ENCODE results near the gene KIF5B.
A peak's percentile ranks its signal among the peaks of the same experiment; 100 is the strongest.

KIF5B gene

DNA sequence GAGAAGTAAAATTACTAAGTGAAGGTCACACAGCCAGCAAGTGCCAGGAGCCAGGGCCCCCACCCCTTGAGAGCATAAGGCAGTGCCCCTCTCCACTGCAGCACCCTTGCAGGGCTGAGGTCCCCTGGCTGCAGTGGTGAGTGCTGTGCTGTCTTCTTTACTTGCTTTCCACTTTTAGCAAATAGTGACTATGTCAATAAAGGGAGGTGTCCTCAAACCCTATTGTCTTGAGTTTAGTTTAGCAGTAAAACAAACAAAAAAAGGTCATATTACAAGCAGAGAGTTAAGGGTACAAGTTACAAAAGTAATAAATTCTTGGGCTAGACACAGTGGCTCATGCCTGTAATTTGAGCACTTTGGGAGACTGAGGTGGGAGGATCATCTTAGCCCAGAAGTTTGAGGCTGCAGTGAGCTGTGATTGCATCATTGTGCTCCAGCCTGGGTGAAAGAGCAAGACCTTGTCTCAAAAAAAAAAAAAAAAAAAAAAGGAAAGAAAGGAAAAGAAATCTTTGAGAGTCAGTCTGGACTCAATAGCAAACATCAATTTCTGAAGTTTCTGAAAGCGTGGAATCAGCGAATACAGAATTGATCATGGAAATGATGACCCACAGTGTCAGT lies 39.0 kb upstream of the KIF5B start:
- H3K4me3 ChIP-seq (replicated peaks in 1 of 2; ENCODE audit: low read depth in 2 of 2, low read length in 2 of 2) = no peak overlapping the region
- DNase-seq (ENCODE audit: low read depth in 2 of 2) = peak; percentile 4 to 7
- no peak for TF ChIP-seq CTCF (IDR thresholded peaks at IDR 0.05; ENCODE audit: low read depth, low read length)

- no peak overlapping the region for H3K4me3 ChIP-seq (replicated peaks in 1 of 2; ENCODE audit: low read depth in 2 of 2, low read length in 2 of 2)
- TF ChIP-seq CTCF (IDR thresholded peaks at IDR 0.05; ENCODE audit: low read depth, low read length) = no peak
- DNase-seq (ENCODE audit: low read depth in 2 of 2) = no peak
These were observed 37.4 kb upstream of the KIF5B start for GRCh38 chr10:32093650-32094049.

- no peak for DNase-seq (ENCODE audit: low read depth in 2 of 2)
- H3K4me3 ChIP-seq (replicated peaks in 1 of 2; ENCODE audit: low read depth in 2 of 2, low read length in 2 of 2) = no peak overlapping the region
- TF ChIP-seq CTCF (IDR thresholded peaks at IDR 0.05; ENCODE audit: low read depth, low read length) = no peak
These were observed 34.8 kb upstream of the KIF5B start for GRCh38 chr10:32091046-32091445.

GRCh38 chr10:32084185-32084851 lies 28.1 kb upstream of the KIF5B start:
- no peak overlapping the region for H3K4me3 ChIP-seq (replicated peaks in 1 of 2; ENCODE audit: low read depth in 2 of 2, low read length in 2 of 2)
- DNase-seq (ENCODE audit: low read depth in 2 of 2) = no peak
- TF ChIP-seq CTCF (IDR thresholded peaks at IDR 0.05; ENCODE audit: low read depth, low read length) = no peak

DNA sequence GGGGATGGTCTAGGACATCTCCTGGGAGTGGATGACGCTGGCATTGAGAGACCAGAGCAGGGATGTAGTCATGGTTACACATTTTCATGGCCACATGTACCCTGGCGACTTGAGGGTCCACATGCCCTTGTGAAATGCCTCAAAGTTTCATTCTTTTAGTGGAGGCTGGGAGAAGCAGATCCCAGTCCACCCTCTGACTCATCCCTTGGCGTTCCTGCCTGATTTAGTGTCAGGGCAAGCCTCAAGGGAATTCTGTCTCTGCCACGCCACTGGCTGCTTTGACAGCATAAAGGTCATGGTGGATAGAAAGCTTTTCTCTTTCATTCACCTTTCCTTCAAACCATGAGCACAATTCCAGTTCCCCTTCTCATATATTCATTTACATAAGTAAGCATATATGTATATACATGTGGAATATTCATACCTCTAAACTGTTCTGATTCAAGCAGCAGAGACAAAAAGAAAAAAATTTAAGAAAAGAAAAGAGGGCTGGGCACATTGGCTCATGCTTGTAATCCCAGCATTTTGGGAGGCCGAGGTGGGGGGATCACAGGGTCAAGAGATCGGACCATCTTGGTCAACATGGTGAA lies 21.8 kb upstream of the KIF5B start:
- H3K4me3 ChIP-seq (replicated peaks in 1 of 2; ENCODE audit: low read depth in 2 of 2, low read length in 2 of 2) = no peak overlapping the region
- TF ChIP-seq CTCF (IDR thresholded peaks at IDR 0.05; ENCODE audit: low read depth, low read length) = no peak
- peak; percentile 66 to 81 for DNase-seq (ENCODE audit: low read depth in 2 of 2)

- H3K4me3 ChIP-seq (replicated peaks in 1 of 2; ENCODE audit: low read depth in 2 of 2, low read length in 2 of 2) = no peak overlapping the region
- TF ChIP-seq CTCF (IDR thresholded peaks at IDR 0.05; ENCODE audit: low read depth, low read length) = no peak
- peak in 1 of 2 donors; percentile 62 for DNase-seq (ENCODE audit: low read depth in 2 of 2)
These were observed 17.4 kb upstream of the KIF5B start for GRCh38 chr10:32073659-32074058.

Measured in cardiac fibroblast (primary cell).